Measurements from ENCODE around the gene UGDH.

Gene UGDH

GRCh38 chr4:39452860-39453587 is 74.2 kb downstream of the UGDH start:
- DNase-seq (ENCODE audit: low read depth): no peak

- DNase-seq (ENCODE audit: low read depth): no peak
These were observed 74.9 kb downstream of the UGDH start for GRCh38 chr4:39452153-39452859.

GRCh38 chr4:39451423-39452023 is 75.7 kb downstream of the UGDH start:
- DNase-seq (ENCODE audit: low read depth): no peak

- no peak for DNase-seq (ENCODE audit: low read depth)
These were observed 76.6 kb downstream of the UGDH start for GRCh38 chr4:39450618-39451017.
